Activated CD4-positive, CD25-positive, alpha-beta regulatory T cell treated with anti-CD3 and anti-CD28 coated beads, Interleukin-2, amount 50 U/mL, for 72 hours (primary cell): ENCODE measurements around the gene MRGPRD.

ENCODE experiments used
- DNase-seq: peaks from one replicate; pipeline ENCODE4 v3.0.0; 2021

The MRGPRD gene

GRCh38 chr11:68930991-68931855 is 49.6 kb downstream of the MRGPRD start:
- no peak for DNase-seq
